Left ventricle myocardium superior (tissue), 1 donor: ENCODE measurements around the gene GRIK4. TPM values are rescaled to one million over a fixed set of nuclear protein-coding genes. Genes with fewer than 3 reads are reported as not detected.
"Not testable (repeated sequence)": the region's sequence is repeated elsewhere in the genome, so short reads cannot be mapped to it uniquely, and the experiment has no call there.

ENCODE experiments used
- ATAC-seq: fragments of 200-7000 bp; cut with Tn5 transposase; one replicate; pipeline ENCODE4 v1.9.1; 2020; ENCODE audit warnings: mild to moderate bottlenecking, moderate library complexity
- DNase-seq: peaks from one replicate; pipeline ENCODE4 v3.0.0-alpha.2; 2020
- intact Hi-C: fragments of 100-400 bp; cut with micrococcal nuclease; formaldehyde crosslinking; loops from one replicate; pipeline ENCODE4 v1.11.0; 2022
- total RNA-seq: library from RNA; stranded (reverse); fragmentation: NEBNext Ultra II Directional; extraction: Animal tissue kit (Norgen Biotek cat#: 25700); gene quantifications from one replicate; pipeline ENCODE4 v1.2.1, GENCODE V29; 2021
- donor health status: DM: no; HTN: yes; CAD: no; lungs with severe emphysema.

GRIK4 gene
- total RNA-seq, 1 donor from 2014 or later = 0.22 TPM

GRCh38 chr11:120738516-120739046, 227.0 kb downstream of the GRIK4 start:
- no peak for DNase-seq
- intact Hi-C loops = no loop called here
- no peak for ATAC-seq

GRCh38 chr11:120739780-120740179, 228.2 kb downstream of the GRIK4 start:
- intact Hi-C loops = no loop called here
- DNase-seq (no peak), ATAC-seq (no peak)

DNA sequence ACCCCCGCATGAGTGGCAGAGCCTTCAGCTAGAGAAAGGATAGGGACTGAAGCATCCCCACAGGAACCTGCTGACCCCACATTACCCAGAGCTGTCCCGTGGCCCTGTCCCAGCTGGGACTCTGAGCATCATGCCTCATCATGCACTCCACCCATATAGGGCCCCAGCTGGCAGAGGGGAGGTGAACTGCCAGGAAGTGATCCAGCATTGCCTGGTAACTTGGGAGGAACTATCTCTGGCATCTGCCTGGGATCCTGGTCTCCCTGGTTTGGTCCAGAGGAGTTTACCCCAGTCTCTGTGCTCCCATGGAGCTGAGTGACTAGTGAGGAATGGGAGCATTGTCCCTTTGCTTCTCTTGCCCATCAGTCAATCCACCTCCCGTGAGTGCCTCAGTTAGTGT, 228.8 kb downstream of the GRIK4 start:
- ATAC-seq (no peak), DNase-seq (no peak)
- intact Hi-C loops = no loop called here

- intact Hi-C loops = no loop called here
- ATAC-seq = no peak
- DNase-seq = no peak
These were observed 232.8 kb downstream of the GRIK4 start for GRCh38 chr11:120744016-120744994.

DNA sequence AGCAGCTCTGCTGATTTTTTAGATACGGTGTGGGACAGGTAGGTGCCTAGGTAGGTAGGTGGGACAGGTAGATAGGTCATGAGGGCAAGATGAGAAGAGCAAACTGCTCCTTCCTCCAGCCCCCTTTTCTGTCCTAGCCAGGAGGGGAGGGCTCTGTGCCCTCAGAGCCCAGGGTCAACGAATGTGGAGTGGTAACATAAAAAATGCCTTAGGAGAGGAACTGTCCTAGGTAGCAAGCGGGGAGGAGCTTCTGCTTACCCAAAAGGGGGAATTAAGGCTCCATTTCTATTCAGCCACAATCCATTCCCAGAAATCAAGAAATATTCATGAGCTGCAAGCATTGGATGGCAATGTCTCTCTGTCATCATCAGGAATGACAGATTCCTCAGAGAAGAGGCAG, 234.8 kb downstream of the GRIK4 start:
- ATAC-seq (no peak), DNase-seq (no peak)
- intact Hi-C loops = no loop called here

- intact Hi-C loops = no loop called here
- no peak for DNase-seq
- no peak for ATAC-seq
These were observed 235.5 kb downstream of the GRIK4 start for GRCh38 chr11:120746836-120747609.

GRCh38 chr11:120747850-120748814, 236.6 kb downstream of the GRIK4 start:
- no peak for DNase-seq
- intact Hi-C loops = no loop called here
- ATAC-seq = peak; percentile 88

DNA sequence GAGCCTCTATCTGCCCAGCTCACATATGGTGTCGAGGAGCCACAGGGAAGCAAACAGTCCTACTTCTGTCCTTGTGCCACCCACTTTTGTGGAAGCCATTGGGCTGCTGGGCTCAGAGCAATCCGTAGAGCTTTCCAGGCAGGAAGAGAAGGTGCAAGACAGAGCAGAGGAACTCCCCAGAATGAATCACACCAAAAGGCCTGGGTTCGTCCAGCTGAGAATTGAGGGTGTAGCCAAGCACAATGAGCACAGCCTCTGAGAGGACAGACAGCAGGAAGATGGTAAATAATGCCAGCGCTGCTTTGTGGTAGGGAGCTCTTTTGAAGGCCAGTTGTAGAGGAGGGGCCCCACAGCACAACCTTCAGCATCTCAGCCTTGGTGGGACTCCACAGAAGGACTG, 237.8 kb downstream of the GRIK4 start:
- intact Hi-C loops = no loop called here
- ATAC-seq (no peak), DNase-seq (no peak)

GRCh38 chr11:120750647-120751549, 239.3 kb downstream of the GRIK4 start:
- intact Hi-C loops = no loop called here
- ATAC-seq (no peak), DNase-seq (no peak)

GRCh38 chr11:120751550-120751949, 240.0 kb downstream of the GRIK4 start:
- DNase-seq = no peak
- intact Hi-C loops = no loop called here
- ATAC-seq = no peak

- intact Hi-C loops = no loop called here
- DNase-seq (no peak), ATAC-seq (no peak)
These were observed 241.1 kb downstream of the GRIK4 start for GRCh38 chr11:120752668-120753067.

DNA sequence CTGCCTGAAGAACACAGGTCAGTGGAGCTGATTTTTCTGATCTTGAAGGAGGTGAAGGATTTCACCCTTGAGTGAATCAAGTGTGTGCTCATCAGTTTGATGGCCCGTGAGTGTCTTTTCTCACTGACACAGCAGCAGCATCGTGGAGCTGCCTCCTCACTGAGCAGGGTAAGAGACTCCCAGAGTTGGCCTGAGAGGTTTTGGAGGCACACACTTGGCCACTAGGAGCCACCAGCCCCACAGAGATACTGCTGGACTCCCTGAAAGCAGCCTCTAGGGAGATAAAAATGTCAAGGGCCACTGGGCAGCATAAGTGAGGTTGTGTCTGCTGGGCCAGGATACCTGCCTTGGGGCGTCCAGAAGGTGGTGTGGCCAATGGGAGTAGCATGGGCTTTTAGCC, 245.4 kb downstream of the GRIK4 start:
- intact Hi-C loops = no loop called here
- ATAC-seq (no peak), DNase-seq (no peak)

- ATAC-seq = no peak
- intact Hi-C loops = no loop called here
These were observed 247.5 kb downstream of the GRIK4 start for GRCh38 chr11:120759046-120759445.

GRCh38 chr11:120765710-120766109, 254.2 kb downstream of the GRIK4 start:
- intact Hi-C loops, DNase-seq, ATAC-seq: not testable (repeated sequence)

More at GRCh38 chr11:120759046-120759445, 247.5 kb downstream of the GRIK4 start:
- DNase-seq = no peak

- intact Hi-C loops = no loop called here
- ATAC-seq = no peak
- DNase-seq = no peak
These were observed 254.8 kb downstream of the GRIK4 start for GRCh38 chr11:120766318-120766717.

DNA sequence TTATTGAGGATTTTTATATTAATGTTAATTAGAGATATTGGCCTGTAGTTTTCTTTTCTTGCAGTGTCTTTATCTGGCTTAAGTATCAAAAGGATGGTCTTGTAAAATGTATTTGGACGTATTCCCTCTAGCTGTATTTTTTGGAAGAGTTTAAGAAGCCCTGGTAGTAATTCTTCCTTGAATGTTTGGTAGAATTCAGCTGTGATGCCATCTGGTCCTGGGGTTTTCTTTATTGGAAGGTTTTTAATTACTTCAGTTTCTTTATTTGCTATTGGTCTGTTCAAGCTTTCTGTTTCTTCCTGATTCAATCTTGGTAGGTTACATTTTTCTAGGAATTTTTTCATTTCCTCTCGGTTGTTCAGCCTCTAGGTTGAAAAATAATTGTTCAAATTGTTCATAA, 257.4 kb downstream of the GRIK4 start:
- ATAC-seq (no peak), DNase-seq (no peak)
- intact Hi-C loops = no loop called here

DNA sequence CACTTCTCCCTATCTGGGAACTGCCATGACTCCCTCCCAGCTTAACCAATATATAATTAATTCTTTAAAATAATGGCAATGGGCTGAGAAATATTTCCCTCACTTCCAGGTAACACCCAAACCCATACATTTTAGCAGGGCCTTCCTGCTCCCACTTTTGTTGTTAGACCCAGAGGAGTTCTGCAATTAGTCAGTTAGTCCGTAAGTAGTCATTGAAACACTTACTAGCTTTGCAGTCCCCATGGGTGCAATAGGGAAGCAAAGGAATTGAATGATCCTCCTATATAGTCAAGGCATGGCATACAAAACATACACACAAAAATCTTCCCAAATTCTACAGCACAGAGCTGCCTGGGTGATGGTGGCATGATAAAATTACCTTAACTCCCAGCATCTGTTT, 258.4 kb downstream of the GRIK4 start:
- DNase-seq (no peak), ATAC-seq (no peak)
- intact Hi-C loops = no loop called here

- ATAC-seq (no peak), DNase-seq (no peak)
- intact Hi-C loops = no loop called here
These were observed 260.1 kb downstream of the GRIK4 start for GRCh38 chr11:120771551-120772060.
